WERI-Rb-1 (cell line): Measurements from ENCODE around the gene SNCAIP.

Experiments used
- DNase-seq: peaks from one replicate; pipeline ENCODE4 v3.0.0-alpha.2; 2020
- H3K27ac ChIP-seq: fragments of 250-450 bp; sonication (Bioruptor Pico); 2 replicates; pipeline ENCODE4 v1.5.1; 2020; ENCODE audit warnings: mild to moderate bottlenecking, moderate library complexity
- H3K27me3 ChIP-seq: fragments of 250-450 bp; sonication (Bioruptor Pico); 2 replicates; pipeline ENCODE4 v1.5.1; 2021; ENCODE audit warnings: mild to moderate bottlenecking, low read depth, moderate library complexity; ENCODE audit not compliant: insufficient read depth, severe bottlenecking
- H3K36me3 ChIP-seq: fragments of 250-450 bp; sonication (Bioruptor Pico); 2 replicates; pipeline ENCODE4 v1.5.1; 2020; ENCODE audit warnings: mild to moderate bottlenecking, moderate library complexity
- H3K4me3 ChIP-seq: 2 replicates; pipeline ENCODE4 v1.5.1; 2011; ENCODE audit warnings: low read depth, mild to moderate bottlenecking, control low read depth, low read length
- H3K9me3 ChIP-seq: fragments of 250-450 bp; sonication (Bioruptor Pico); 2 replicates; pipeline ENCODE4 v1.5.1; 2021; ENCODE audit warnings: mild to moderate bottlenecking, moderate library complexity; ENCODE audit not compliant: severe bottlenecking
- CTCF ChIP-seq: IDR thresholded peaks from 2 replicates; pipeline ENCODE4 v1.5.1; 2011; ENCODE audit warnings: low read depth, mild to moderate bottlenecking, control low read depth, inconsistent platforms, low read length

The SNCAIP gene

DNA sequence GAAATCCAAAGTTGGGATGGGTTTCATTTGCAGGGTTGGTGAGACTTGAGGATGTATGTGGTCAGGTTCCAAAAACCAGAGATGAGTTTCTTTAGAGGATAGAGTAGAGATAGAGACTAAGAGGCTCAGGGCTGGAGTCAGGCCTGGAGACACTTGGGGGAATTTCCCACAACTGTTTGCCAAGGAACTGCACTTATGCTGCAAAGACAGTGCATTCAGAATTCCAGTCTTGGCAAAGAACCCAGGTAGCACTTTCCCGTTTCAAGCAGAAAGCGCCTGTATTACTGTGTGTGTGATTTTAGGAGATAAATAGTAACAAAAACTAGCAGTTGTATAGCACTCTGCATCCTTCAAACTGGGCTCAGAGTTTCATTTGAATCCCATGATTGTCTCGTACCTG is 55.4 kb downstream of the SNCAIP start:
- Histone ChIP-seq H3K36me3 (no peaks in the 10 kb centered on the region), H3K4me3 (no peak overlapping the region), H3K27me3 (no peaks in the 10 kb centered on the region), H3K9me3 (no peaks in the 10 kb centered on the region), H3K27ac (no peak overlapping the region)
- no peak for TF ChIP-seq CTCF
- DNase-seq: no peak

GRCh38 chr5:122368510-122369251 is 56.6 kb downstream of the SNCAIP start:
- no peaks in the 10 kb centered on the region for H3K9me3 ChIP-seq
- no peak overlapping the region for H3K4me3 ChIP-seq
- no peak for DNase-seq
- no peaks in the 10 kb centered on the region for H3K36me3 ChIP-seq
- no peak for TF ChIP-seq CTCF
- H3K27me3 ChIP-seq: no peaks in the 10 kb centered on the region
- H3K27ac ChIP-seq: no peak overlapping the region

DNA sequence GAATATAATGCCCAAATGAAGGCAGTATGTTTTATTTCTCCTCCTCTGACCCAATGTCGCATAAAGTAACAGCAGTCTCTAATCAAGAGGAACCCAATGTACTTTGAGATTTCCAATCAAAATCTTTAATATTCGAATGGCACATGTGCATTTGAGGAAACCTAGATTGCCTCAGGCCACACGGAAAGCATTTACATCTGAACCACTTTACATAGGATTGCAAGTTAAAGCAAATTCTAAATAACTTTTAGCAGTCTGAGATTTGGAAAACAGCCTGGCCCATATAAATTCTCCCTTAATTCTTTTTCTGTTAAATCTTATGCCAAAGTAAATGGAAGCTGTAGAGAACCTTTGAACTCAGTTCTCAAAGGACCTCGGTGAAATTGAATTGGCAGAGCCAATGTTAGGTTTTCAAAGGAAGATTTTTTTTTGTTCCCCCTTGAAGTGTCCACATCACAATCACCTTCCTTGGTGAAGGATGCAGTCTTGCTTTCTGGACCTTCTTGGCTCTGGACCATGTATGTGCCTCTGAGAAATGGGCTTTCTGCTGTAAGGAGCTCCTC is 57.3 kb downstream of the SNCAIP start:
- H3K27me3 ChIP-seq: no peaks in the 10 kb centered on the region
- no peak for TF ChIP-seq CTCF
- no peaks in the 10 kb centered on the region for H3K36me3 ChIP-seq
- DNase-seq: no peak
- no peaks in the 10 kb centered on the region for H3K9me3 ChIP-seq
- no peak overlapping the region for H3K4me3 ChIP-seq
- H3K27ac ChIP-seq: no peak overlapping the region

DNA sequence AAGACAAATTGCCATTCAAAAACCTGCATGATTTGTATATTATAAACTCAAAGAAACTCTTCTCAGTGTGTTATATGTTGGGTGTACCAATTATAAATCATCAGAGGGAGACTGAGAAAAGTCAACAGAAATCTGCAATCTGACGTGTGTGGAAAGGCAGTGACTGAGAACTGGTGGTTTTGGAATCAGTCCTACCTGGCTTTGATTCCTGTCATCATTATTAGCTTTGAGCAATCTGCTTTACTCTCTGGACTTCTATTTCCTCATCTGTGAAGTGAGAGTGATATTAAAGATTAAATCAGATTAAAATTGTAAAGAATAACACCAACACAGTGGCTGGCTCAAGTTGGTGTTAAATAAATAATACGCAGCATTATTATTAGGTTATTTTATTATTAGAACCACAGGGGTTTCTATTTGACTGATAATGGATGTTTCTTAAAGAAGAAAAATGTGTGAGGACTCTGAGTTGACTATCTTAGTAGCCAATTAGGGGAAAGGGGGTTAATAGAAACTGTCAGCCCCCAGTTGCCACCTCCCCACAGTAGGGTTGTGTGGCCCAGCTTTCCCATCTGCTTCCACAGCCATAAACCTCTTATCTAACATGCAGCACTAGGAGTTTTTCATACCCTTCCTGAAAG is 59.6 kb downstream of the SNCAIP start:
- Histone ChIP-seq H3K36me3 (no peaks in the 10 kb centered on the region), H3K27ac (no peak overlapping the region), H3K27me3 (no peaks in the 10 kb centered on the region), H3K9me3 (no peaks in the 10 kb centered on the region), H3K4me3 (no peak overlapping the region)
- DNase-seq: no peak
- no peak for TF ChIP-seq CTCF

DNA sequence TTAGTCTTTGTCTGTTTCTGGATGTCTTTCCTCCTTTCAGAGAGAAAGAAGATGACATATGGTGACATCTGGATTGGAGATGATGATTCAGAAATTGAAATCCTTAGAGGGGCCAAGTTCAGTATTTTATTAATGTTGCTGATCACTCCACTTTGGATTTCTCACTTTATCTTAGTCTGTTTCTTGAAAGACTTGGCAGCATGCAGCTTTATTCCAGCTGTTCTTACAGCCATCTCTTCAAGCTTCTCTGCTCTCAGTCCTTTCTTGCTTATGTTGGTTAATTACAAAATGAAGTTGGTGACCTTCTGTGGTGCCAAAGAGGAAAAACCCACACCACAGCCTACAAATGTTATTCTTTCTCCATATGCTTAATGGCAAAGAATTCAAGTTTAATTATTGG is 62.1 kb downstream of the SNCAIP start:
- no peak for TF ChIP-seq CTCF
- DNase-seq: no peak
- H3K36me3 ChIP-seq: no peaks in the 10 kb centered on the region
- H3K27ac ChIP-seq: no peak overlapping the region
- H3K4me3 ChIP-seq: no peak overlapping the region
- H3K9me3 ChIP-seq: no peaks in the 10 kb centered on the region
- no peaks in the 10 kb centered on the region for H3K27me3 ChIP-seq
